Pancreas (tissue), 10 donors: ENCODE measurements around the gene MB. TPM values are rescaled to one million over a fixed set of nuclear protein-coding genes. Genes with fewer than 3 reads are reported as not detected.

Experiments
- ATAC-seq, 4 donors: fragments of 200-7000 bp; cut with Tn5 transposase; one replicate each; pipeline versions ENCODE4 v1.8.0 to v1.9.1; 2020; ENCODE audit warnings: mild to moderate bottlenecking in 4 of 4, moderate library complexity in 4 of 4
- DNase-seq, 6 donors: peaks; one replicate each; pipeline ENCODE4 v3.0.0-alpha.2; 2020
- FAIRE-seq: peaks from 2 replicates; lab custom pipeline; 2012; peaks lifted over from hg19 to GRCh38; lab: Jason Lieb, UNC
- H3K27ac ChIP-seq, 4 donors: fragments of 200-600 bp; sonication (generic); 1 replicate in 3 of 4; 2 replicates in 1 of 4; pipeline versions ENCODE4 v1.5.0 to v1.8.0; 2020
- H3K27me3 ChIP-seq, 4 donors: fragments of 200-600 bp; one replicate each; pipeline ENCODE4 v1.8.0; 2021
- H3K36me3 ChIP-seq, 3 donors: fragments of 200-600 bp; sonication (generic) in 1 of 3; one replicate each; pipeline versions ENCODE4 v1.5.0 to v1.8.0; 2020 to 2021
- H3K4me1 ChIP-seq, 3 donors: fragments of 200-600 bp; one replicate each; pipeline ENCODE4 v1.8.0; 2021
- H3K4me3 ChIP-seq, 4 donors: fragments of 200-600 bp; sonication (generic) in 2 of 4; one replicate each; pipeline versions ENCODE4 v1.5.0 to v1.8.0; 2020 to 2021
- H3K9me3 ChIP-seq, 4 donors: fragments of 200-600 bp; one replicate each; pipeline ENCODE4 v1.8.0; 2021
- CTCF ChIP-seq, 4 donors: fragments of 200-600 bp; sonication (generic) in 3 of 4; IDR thresholded peaks; one replicate each; pipeline versions ENCODE4 v1.5.0 to v1.8.0; 2021; ENCODE audit warnings: antibody characterized with exemption in 4 of 4
- WGBS, 2 donors: extraction: QIAGEN DNeasy Blood & Tissue Kit; methylation state at CpG; one replicate each; pipeline ENCODE4 v1.1.7; 2013; 5-methylcytosine and 5-hydroxymethylcytosine counted together
- intact Hi-C, 3 donors: fragments of 100-400 bp; cut with DNase I; formaldehyde crosslinking; loops; one replicate each; pipeline versions ENCODE4 v1.11.1 to v1.14.2; 2022
- polyA plus RNA-seq, 2 donors: library from polyadenylated mRNA; stranded (reverse); fragments of 200-250 nt; gene quantifications; one replicate each; pipeline ENCODE4 v1.2.3, GENCODE V29; 2013
- total RNA-seq, 6 donors: library from RNA; stranded (reverse); fragmentation: NEBNext Ultra II Directional in 4 of 6; extraction: Animal tissue kit (Norgen Biotek cat#: 25700) in 4 of 6; gene quantifications; one replicate each; pipeline versions ENCODE4 v1.2.1 to v1.2.4, GENCODE V29; 2021 to 2023
- donor health status: healthy with polysubstance abuse.
- donor health status: DM: no; HTN: no; CAD: no; lungs with moderate emphysema.
- donor health status: DM: no; HTN: no; CAD: no.
- donor health status: control.
- donor health status: control.
- donor health status: Bipolar disorder and iron deficiency.
- donor health status: DM: yes; HTN: yes; CAD: no.
- donor health status: DM: no; HTN: no; CAD: no.
- donor health status: DM: no; HTN: no; CAD: no.
- donor health status: DM: yes; HTN: yes; CAD: no.

MB gene
- total and polyA plus RNA-seq, 8 donors = 0.46 to 6.6 (median 1.2) TPM; not detected in 2

GRCh38 chr22:35634015-35634414 lies 16.9 kb upstream of the MB start:
- DNase-seq (peak in 1 of 6 donors; percentile 18), ATAC-seq (no peak), FAIRE-seq (no peak)
- H3K4me1 ChIP-seq = no peaks in the 10 kb centered on the region
- no peak for TF ChIP-seq CTCF (IDR thresholded peaks at IDR 0.05)
- no peaks in the 10 kb centered on the region for H3K9me3 ChIP-seq
- no peak overlapping the region for H3K27ac ChIP-seq
- 66 to 77% methylated on average over 5 of the region's 5 CpGs for WGBS, 2 donors
- intact Hi-C loops = no loop called here
- no peak overlapping the region for H3K4me3 ChIP-seq
- no peaks in the 10 kb centered on the region for H3K36me3 ChIP-seq
- H3K27me3 ChIP-seq = no peaks in the 10 kb centered on the region

GRCh38 chr22:35633520-35633919 lies 16.4 kb upstream of the MB start:
- H3K27me3 ChIP-seq = no peaks in the 10 kb centered on the region
- no peak overlapping the region for H3K4me3 ChIP-seq
- no peaks in the 10 kb centered on the region for H3K9me3 ChIP-seq
- 77 to 82% methylated on average over 18 of the region's 18 CpGs for WGBS, 2 donors
- no peak overlapping the region for H3K27ac ChIP-seq
- FAIRE-seq (no peak), DNase-seq (peak in 1 of 6 donors; percentile 11), ATAC-seq (no peak)
- intact Hi-C loops = no loop called here
- no peak for TF ChIP-seq CTCF (IDR thresholded peaks at IDR 0.05)
- no peaks in the 10 kb centered on the region for H3K36me3 ChIP-seq
- no peaks in the 10 kb centered on the region for H3K4me1 ChIP-seq

- Histone ChIP-seq H3K36me3 (no peaks in the 10 kb centered on the region), H3K9me3 (no peaks in the 10 kb centered on the region), H3K4me1 (no peaks in the 10 kb centered on the region), H3K27ac (no peak overlapping the region), H3K4me3 (no peak overlapping the region), H3K27me3 (no peaks in the 10 kb centered on the region)
- WGBS, 2 donors = 63 to 64% methylated on average over 3 of the region's 3 CpGs
- intact Hi-C loops = no loop called here
- peak in 1 of 6 donors; percentile 1 for DNase-seq
- TF ChIP-seq CTCF (IDR thresholded peaks at IDR 0.05) = no peak
- no peak for FAIRE-seq
- no peak for ATAC-seq
These were observed 15.8 kb upstream of the MB start for GRCh38 chr22:35632935-35633334.

GRCh38 chr22:35631597-35631996 lies 14.5 kb upstream of the MB start:
- Histone ChIP-seq H3K27me3 (no peaks in the 10 kb centered on the region), H3K4me3 (no peak overlapping the region), H3K9me3 (no peaks in the 10 kb centered on the region), H3K4me1 (peaks cover 0 to 3% (median 0%) of the 10 kb centered on the region in 3 donors), H3K27ac (no peak overlapping the region), H3K36me3 (no peaks in the 10 kb centered on the region)
- 30 to 33% methylated on average over 5 of the region's 5 CpGs for WGBS, 2 donors
- FAIRE-seq (no peak), ATAC-seq (peak in 2 of 4 donors; percentile 14 to 32), DNase-seq (peak in 3 of 6 donors; percentile 51 to 70 (median 60))
- TF ChIP-seq CTCF (IDR thresholded peaks at IDR 0.05) = peak in 3 of 4 donors; percentile 17 to 44 (median 38)
- intact Hi-C loops = no loop called here

GRCh38 chr22:35630891-35631290 lies 13.8 kb upstream of the MB start:
- WGBS, 2 donors = 94 to 95% methylated on average over 9 of the region's 9 CpGs
- FAIRE-seq (no peak), ATAC-seq (no peak), DNase-seq (peak in 1 of 6 donors; percentile 35)
- Histone ChIP-seq H3K27me3 (no peaks in the 10 kb centered on the region), H3K4me1 (peaks cover 0 to 3% (median 0%) of the 10 kb centered on the region in 3 donors), H3K9me3 (no peaks in the 10 kb centered on the region), H3K27ac (no peak overlapping the region), H3K4me3 (no peak overlapping the region), H3K36me3 (no peaks in the 10 kb centered on the region)
- intact Hi-C loops = no loop called here
- TF ChIP-seq CTCF (IDR thresholded peaks at IDR 0.05) = no peak
